ENCODE data around the gene CAPS2.
A peak's percentile ranks its signal among the peaks of the same experiment; 100 is the strongest.

CAPS2 gene

DNA sequence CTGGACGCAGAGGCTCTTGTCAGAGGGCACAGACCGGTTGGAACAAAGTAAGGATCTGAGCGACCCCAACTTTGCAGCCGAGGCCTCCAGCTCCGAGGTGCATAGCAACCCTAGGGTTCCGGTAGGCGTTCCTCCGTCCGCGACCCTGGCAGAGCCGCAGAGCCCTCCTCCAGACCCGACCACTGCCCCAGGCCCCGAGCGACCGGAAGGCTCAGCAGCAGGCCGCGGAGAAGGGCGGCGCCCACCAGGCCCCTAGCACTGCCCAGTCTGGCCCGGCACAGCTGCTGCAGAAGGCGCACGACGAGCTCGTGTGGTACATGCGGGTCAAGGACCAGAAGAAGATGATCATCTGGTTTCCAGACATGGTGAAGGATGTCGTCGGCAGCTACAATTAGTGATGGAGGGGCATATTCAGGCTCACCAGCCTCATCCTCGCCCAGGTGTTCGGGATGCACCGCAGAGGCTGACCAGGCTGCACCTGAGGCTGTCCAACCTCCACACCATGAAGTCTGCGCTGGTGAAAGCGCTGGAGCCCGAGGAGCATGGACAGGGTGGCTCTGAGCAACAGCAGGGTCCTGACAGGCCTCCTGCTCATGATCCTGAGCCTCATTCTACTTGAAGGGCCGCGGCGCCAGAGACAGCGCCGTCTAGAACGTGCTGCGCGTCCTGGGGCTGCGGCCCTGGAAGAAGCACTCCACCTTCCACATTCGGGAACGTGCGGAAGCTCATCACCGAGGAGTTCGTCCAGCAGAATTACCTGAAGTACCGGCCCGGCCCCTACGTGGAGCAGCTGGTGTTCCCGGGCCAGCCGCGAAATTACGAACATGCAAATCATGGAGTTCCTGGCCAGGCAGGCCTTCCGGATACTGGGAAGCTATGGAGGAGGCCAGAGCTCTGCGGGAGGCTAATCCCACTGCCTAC is 24.5 kb downstream of the CAPS2 start:
- no peak for DNase-seq (ENCODE audit: low spot score)

DNA sequence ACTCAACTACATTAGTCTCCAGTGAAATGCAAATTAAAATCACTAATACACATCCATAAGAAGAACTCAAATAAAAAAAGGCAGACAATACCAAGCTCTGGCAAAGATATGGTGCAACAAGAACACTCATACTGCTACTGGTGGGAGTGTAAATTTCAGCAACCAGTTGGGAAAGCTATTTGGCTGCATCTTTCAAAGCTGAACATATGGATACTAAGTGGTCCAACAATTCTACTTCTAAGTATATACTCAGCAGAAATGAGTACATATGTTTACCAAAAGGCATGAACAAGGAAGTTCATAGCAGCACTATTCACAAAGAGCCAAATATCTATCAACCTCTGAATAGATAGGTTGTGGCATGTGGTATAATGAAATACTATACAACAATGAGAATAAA is 27.3 kb downstream of the CAPS2 start:
- DNase-seq (ENCODE audit: low spot score): no peak

GRCh38 chr12:75302225-75302624 is 27.9 kb downstream of the CAPS2 start:
- DNase-seq (ENCODE audit: low spot score): no peak

GRCh38 chr12:75294797-75295196 is 35.3 kb downstream of the CAPS2 start:
- no peak for DNase-seq (ENCODE audit: low spot score)

DNA sequence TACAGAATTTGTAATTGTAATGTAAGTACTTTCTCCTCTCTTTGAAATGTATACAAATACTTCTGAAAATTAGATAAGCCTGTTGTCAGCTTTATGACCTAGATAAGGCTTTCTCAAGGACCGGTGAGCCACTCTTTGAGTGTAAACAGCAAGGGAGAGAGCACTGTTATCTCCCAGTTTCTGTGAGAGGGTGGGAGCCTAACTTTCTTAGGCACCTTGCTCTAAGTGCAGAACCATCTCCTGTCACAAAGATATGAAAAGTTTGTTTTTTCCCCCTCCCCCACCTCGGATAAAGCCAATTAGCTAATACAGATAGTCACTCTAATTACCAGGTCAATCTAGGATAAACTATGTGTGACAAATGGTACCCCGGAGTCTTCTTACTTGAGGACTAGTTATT is 35.8 kb downstream of the CAPS2 start:
- DNase-seq (ENCODE audit: low spot score): no peak

GRCh38 chr12:75291014-75291413 is 39.1 kb downstream of the CAPS2 start:
- DNase-seq (ENCODE audit: low spot score): no peak

DNA sequence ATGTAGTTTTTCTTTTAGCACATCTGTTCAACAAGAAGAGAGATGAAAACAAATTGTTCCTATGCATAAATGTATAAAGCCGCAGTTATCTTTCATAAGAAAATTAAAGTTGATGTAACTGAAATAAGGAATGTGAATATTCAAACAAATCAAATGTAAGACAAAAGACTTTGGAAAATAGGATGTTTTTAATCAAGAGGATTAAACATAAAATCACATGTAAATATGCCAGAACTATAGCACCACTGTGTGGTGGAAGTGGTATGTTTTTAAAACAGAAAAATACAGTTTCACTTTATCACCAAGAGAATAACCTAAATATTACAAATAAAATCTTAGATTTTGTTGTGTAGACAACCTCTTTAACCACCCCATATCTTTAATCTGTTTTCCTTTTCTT is 40.4 kb downstream of the CAPS2 start:
- DNase-seq (ENCODE audit: low spot score): peak; percentile 2

DNA sequence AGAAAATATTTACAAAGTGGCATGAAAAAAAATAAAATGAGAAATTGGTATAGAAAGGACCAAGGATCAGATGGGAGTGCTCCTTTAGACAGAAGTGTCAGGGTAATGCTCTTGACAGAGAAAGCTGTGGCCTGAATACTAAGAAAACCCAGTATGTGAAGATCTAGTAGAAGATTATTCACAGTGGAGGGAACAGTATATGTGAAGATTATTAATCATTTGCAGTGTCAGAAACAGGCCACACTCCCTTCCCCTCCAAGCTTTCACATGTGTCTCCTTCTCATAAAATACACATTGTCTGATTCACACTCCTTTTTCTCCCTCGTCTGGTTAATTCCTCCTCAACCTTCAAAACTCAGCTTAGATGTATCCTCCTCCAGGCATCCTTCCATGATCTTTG is 41.3 kb downstream of the CAPS2 start:
- DNase-seq (ENCODE audit: low spot score): no peak

DNA sequence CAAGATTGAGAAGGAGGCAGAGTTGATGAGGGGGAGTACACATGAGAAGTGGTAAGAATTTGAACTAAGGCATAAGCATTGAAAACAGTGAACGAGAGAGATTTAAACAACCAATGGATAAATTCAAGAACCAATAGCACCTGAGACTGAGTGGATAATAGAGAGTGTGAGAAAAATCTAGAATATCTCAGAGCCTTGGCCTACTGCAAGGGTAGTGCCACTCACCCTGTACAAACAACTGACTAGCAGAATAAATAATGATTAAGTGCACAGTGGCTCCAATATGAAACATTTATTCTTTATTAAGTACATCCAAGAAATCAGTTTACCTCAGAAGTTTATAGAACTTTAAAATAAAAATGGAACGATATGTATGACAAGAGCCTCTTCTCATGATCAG is 54.4 kb downstream of the CAPS2 start:
- no peak for DNase-seq (ENCODE audit: low spot score)

GRCh38 chr12:75271576-75271975 is 58.5 kb downstream of the CAPS2 start:
- DNase-seq (ENCODE audit: low spot score): no peak

DNA sequence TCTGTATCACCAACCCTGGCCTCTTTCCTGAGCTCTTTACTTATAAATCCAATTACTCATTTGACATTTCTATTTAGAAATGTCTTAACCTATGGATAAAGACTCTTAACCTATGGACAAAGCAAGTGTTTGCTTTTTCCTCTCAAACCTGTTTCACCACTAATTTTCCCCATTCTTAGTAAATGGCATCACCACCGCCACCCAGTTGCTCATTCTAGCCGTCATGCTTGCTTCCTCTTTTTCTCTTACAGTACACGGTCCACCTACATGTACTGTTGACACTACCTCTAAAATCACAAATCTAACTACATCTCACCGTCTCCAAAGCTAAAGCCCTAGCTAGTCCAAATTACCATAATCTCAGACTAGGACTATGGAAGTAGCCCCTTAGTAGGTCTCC is 60.0 kb downstream of the CAPS2 start:
- DNase-seq (ENCODE audit: low spot score): no peak

GRCh38 chr12:75269209-75269608 is 60.9 kb downstream of the CAPS2 start:
- no peak for DNase-seq (ENCODE audit: low spot score)

GRCh38 chr12:75260316-75260715 is 69.8 kb downstream of the CAPS2 start:
- DNase-seq (ENCODE audit: low spot score): no peak

DNA sequence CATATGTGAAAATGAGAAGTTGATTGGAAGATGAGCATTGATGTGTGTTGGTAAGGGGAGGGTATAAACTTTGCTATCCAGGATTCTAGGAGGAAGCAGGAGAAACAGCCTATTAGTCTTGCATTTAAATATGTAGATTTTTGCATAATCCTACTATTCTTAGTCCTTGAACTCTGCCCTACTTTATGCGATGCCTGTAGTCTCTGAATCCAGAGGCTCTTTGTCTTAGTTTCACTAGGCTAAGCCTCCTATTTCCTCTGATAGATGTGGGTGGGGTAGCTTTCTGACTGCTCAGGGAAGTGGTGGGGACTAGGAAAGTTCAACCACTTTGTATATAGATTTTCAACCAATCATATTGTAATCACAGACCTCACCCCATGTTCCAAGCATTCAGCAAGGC is 71.0 kb downstream of the CAPS2 start:
- no peak for DNase-seq (ENCODE audit: low spot score)

DNA sequence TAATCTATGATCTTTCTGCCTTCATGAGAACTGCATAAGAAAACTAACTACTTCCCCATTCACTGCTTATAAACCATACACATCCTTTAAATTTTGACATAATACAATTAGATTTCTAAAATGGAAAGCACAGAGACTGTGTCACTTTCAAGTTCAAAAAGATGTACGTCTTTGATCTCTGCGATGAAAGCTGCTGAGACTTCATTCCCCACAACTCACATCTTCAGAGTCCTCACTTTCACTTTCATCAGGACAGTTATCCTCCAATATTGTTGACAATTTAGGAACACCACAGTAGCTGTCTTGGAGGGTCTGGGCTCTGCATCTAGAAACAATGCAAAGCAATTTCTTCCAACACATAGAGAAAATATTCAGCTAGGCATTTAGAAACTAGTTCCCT is 72.6 kb downstream of the CAPS2 start:
- DNase-seq (ENCODE audit: low spot score): no peak

- DNase-seq (ENCODE audit: low spot score): no peak
Measured at GRCh38 chr12:75245108-75245507, 85.0 kb downstream of the CAPS2 start.

DNA sequence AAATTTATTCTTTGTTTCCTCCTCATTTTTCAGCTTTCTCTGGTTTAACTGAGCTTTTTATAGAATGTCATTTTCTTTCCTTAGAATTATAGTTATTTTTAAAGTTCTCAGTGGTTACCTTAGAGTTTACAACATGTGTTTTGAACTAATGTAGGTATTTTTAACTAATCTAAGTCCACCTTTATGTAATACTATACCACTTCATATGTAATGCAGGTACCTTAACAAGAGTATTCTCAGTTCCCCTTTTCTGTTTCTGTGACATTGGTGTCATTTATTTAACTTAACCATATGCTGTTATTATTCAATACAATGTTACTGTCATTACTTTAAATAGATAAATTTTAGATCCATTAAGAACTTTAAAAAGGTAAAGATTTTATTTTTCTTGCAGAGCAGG is 90.1 kb downstream of the CAPS2 start:
- no peak for DNase-seq (ENCODE audit: low spot score)

DNA sequence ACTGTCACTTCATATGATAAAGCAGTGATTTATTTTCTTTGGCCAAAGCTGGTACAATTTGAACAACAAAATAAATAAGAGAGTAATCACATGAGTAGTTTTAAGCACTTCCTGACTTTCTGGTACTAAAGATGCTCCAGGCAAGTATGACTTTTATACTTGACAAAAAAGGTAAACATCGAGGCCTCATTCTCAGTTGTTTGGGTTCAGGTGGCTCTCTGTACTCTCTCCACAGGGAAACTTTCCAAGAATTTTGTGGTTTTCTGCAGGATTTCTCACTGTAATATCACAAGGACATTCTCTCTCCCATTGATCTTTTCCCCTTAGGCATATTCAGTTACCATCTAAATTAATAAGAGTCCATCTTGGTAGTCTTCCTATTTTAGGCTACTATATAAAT is 93.9 kb downstream of the CAPS2 start:
- no peak for DNase-seq (ENCODE audit: low spot score)

DNA sequence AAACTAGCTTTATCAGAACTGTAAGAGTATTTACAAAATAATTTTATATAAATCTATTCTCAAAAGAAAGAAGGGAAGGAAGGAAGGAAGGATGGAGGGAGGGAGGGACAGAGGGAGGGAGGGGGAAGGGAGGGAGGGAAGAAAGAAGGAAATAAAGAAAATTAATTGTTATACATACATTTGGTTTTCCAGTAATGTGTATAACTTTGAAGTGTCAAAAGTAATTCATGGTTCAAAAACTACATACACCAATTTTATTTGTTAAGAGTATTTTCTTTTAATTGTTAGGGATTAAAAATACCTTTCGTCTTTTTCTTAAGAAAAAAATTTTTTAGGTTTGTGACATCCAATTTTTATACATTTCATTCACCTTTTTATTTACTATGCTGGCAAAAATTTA is 103.0 kb downstream of the CAPS2 start:
- DNase-seq (ENCODE audit: low spot score): no peak

All from cerebellar cortex (tissue), 1 donor.